8988T (cell line): ENCODE results near the gene RIPOR2.

Experiments used
- DNase-seq: peaks from one replicate; pipeline ENCODE4 v3.0.0; 2011

The RIPOR2 gene, protein sequence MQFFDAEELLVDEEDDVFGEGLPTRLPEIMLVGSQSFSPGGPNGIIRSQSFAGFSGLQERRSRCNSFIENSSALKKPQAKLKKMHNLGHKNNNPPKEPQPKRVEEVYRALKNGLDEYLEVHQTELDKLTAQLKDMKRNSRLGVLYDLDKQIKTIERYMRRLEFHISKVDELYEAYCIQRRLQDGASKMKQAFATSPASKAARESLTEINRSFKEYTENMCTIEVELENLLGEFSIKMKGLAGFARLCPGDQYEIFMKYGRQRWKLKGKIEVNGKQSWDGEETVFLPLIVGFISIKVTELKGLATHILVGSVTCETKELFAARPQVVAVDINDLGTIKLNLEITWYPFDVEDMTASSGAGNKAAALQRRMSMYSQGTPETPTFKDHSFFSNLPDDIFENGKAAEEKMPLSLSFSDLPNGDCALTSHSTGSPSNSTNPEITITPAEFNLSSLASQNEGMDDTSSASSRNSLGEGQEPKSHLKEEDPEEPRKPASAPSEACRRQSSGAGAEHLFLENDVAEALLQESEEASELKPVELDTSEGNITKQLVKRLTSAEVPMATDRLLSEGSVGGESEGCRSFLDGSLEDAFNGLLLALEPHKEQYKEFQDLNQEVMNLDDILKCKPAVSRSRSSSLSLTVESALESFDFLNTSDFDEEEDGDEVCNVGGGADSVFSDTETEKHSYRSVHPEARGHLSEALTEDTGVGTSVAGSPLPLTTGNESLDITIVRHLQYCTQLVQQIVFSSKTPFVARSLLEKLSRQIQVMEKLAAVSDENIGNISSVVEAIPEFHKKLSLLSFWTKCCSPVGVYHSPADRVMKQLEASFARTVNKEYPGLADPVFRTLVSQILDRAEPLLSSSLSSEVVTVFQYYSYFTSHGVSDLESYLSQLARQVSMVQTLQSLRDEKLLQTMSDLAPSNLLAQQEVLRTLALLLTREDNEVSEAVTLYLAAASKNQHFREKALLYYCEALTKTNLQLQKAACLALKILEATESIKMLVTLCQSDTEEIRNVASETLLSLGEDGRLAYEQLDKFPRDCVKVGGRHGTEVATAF

GRCh38 chr6:24935366-24936152 is at the start of gene RIPOR2:
TSS of gene RIPOR2 (minus strand) at chr6:24935960. CDS start at chr6:24935898, 62 bp downstream.
- DNase-seq = no peak

GRCh38 chr6:24985323-24985722 is 49.6 kb upstream of the RIPOR2 start:
- no peak for DNase-seq

GRCh38 chr6:24982231-24982630 is 46.5 kb upstream of the RIPOR2 start:
- DNase-seq = no peak

DNA sequence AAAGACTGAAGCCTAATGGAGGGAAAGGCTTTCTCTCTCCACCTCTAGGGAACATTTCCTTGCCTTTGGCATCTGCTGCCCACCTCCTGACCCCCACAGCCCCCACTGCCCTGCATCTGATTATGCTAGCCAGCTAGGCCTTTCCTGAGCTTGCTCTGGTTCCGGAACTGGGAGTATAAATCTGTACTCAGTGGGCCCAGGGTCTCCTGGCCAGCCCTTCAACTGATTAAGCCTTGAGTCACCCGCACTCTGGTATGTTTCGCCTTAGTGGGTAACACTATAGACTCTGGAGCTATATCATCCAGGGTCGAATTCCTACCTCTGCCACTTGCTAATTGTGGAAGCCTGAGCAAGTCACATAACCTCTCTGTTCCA is 45.6 kb upstream of the RIPOR2 start:
- no peak for DNase-seq

DNA sequence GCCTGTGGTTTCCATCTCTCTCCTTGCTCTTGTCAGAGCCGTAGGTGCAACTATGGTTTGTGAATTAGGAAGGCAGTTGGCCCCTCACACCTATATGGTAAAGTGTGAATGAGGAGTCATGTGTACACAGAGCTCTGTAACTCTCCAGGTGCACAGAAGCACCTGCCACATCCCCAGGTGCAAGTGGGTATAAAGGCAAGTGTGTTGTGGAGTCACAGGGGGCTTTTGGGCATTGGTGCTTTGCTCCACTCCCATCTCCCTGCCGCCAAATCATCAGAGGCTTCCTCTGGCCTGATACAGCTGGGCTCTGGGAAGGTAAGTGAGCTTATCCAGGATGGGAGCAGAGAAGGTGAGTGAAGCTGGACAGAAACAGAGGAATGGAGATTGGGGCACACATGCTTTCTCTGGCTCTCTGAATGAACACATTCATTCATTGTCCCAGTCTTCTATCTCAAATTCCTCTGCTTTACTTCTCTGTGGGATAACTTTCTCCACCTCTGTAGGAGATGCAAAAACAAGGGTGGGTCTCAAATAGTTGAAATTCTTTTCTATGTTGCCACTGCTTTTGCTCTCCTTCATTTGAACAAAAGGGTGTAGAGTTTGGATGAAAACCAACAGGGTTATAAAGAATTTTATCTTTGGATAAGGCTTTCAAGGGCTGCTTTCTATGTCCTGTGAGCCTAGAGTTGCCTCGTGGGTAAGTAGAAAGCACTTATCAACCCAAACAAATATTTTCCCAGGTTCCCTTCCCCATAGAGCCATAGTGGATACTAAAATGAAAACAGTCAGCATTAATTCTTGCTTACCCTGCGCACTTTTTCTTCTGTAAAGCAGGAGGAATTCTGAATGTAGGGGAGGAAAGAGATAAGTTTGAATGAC is 45.0 kb upstream of the RIPOR2 start:
- DNase-seq = no peak

DNA sequence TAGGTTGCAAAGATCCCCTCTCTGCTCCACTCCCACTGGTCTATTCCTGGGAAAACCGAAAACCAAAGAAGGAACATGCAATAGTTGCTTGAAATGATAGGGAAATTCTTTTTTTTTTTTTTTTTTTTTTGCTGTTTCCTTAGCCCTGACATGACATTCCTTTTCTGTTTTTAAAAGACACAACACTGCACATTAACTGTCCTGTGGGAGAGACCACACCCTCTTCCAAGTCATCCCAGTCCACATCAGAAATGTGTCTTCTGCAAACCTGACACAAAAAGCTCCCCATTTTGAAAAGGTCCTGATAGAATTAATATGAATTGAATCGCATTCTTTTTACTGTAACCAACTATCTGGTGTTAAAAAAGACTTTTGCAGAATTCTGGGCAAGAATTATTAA is 43.4 kb upstream of the RIPOR2 start:
- no peak for DNase-seq

GRCh38 chr6:24974182-24975171 is 38.7 kb upstream of the RIPOR2 start:
- no peak for DNase-seq

GRCh38 chr6:24972311-24972958 is 36.7 kb upstream of the RIPOR2 start:
- DNase-seq = no peak

- DNase-seq = no peak
Measured at GRCh38 chr6:24971067-24971466, 35.3 kb upstream of the RIPOR2 start.

DNA sequence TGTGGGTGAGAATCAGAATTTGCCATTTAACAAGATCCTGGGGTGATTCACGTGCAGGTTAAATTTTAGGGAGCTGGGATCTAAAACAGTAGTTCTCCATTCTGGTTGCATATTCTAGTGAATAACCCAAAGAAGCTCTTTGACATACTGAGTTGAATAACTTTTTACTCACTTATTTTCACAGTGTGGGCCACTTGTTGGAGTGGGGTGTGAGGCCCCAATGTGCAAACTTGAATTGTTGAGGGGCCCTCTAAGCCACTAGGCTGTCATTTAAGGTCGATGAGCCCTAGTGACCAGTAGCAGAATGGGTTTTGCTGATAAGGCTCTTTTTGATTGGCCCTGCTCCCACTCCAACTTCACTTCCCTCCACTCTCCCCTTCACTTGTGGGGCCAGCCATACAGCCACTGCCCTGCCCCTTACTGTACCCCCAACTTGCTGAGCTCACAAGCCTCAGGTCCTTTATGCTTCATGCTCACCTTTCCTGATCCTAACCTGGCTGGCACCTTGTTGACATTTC is 33.6 kb upstream of the RIPOR2 start:
- DNase-seq = no peak

- DNase-seq = no peak
Measured at GRCh38 chr6:24968783-24969182, 33.0 kb upstream of the RIPOR2 start.

DNA sequence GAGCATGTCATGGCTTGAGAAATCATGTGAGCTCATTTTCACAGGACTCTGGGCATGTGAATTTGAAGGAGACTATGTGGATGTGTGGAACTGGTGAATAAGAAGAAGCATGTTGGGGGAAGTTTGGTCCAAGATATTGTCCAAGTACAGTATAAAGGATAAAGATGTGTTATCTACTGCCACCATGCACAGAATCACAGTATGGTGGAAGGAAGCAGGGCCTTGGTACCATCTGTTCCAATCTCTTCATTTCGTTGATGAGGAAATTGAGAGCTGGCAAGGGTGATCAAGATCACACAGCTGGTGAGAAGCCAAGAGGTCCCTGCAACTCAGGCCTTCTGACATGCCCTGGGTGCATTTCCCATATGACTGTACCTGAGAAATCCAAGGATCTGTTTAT is 31.5 kb upstream of the RIPOR2 start:
- no peak for DNase-seq

- no peak for DNase-seq
Measured at GRCh38 chr6:24966381-24966780, 30.6 kb upstream of the RIPOR2 start.

DNA sequence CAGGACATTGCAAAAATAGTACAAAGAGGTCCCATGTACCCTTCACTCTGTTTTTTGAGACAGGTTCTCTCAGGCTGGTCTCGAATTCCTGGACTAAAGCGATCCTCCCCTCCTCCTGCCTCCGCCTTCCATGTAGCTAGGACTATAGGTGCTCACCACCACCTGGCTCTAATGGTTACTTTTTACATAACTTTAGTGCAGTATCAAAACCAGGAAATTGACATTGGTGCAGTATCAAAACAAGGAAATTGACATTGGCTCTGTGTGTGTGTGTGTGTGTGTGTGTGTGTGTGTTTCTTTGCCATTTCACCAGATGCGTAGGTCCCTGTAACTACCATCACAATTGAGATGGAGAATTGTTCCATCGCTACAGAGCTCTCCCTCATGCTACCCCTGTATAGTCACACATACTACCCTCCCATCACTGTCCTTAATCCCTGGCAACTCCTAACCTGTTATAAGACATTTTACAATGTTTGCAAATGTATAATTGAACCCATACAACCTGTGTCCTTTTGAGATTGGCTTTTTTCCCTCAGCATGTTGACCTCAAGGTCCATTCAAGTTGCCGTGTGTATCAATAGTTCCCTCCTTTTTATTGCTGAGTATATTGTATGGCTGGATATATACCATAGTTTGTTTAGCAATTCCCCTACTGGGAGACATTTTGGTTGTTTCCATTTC is 28.3 kb upstream of the RIPOR2 start:
- DNase-seq = no peak

DNA sequence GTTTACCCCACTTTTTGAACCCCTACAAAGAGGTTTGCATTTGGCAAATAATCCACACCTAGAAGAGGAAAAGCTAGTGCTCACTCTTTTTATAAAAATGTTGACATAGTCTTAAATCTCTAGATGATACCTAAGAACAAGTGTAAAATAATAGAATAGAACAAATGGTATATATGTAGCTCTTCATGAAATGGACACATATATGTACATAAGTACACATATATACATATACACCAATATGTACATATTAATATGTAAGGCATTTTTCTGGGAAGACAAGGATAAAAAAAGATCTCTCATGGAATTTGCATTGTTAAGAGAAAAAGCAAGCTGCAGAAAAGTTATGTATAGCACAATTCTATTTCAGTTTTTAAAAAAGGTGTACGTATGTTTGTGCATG is 27.6 kb upstream of the RIPOR2 start:
- DNase-seq = no peak

- DNase-seq = no peak
Measured at GRCh38 chr6:24961852-24962251, 26.1 kb upstream of the RIPOR2 start.

DNA sequence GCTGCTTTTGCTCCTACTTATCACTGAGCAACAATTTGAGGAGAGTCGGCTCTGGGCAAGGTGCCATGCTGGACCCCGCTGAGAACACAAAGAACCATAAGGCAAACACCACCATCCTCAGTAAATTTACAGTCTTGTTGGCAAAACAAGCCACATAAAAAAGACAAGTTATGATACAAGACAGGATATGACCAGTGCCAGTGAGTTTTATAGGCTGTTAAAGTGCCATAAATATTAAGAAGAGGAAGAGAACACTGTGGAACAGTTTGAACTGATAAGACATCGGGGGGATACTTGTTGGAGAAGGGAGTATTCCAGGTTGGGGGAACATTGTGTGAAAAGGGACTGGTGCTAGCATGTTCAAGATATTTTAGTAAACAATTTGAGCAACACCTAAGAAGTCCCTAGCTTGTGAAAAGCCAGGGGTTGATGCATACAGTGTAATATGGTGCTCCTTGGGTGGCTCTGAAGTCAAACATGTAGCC is 25.3 kb upstream of the RIPOR2 start:
- DNase-seq = no peak

DNA sequence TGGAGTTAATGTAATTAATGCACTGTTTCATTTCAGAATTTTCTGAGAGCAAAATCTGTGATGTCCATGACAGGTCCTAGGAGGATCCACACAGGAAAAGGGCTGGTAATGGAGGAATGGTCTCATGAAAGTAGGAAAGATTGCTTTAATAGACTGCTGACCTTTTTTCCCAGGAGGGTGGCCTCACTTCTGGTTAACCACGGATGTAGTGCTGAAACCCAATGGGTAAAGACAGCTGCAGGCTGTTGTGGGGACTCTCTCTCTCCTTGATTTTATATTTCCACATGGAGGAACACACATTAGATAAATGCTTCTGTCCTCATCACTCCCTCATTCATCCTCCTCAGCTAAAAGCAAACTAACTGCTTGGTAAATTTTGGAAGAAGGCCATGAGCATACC is 23.6 kb upstream of the RIPOR2 start:
- DNase-seq = no peak

GRCh38 chr6:24957199-24957598 is 21.4 kb upstream of the RIPOR2 start:
- DNase-seq = no peak
